Spleen (tissue), 11 donors: ENCODE results near the gene SMCHD1. TPM values are rescaled to one million over a fixed set of nuclear protein-coding genes. Genes with fewer than 3 reads are reported as not detected.

ENCODE experiments used
- DNase-seq: peaks from one replicate; pipeline ENCODE4 v3.0.0-alpha.2; 2020
- H3K27ac ChIP-seq, 8 donors: fragments of 200-600 bp; sonication (generic) in 7 of 8; 1 replicate in 4 of 8; 2 replicates in 4 of 8; pipeline versions ENCODE4 v1.5.0 to v1.8.0; 2016 to 2021; ENCODE audit warnings: inconsistent platforms in 4 of 8, mild to moderate bottlenecking in 4 of 8, moderate library complexity in 1 of 8
- H3K27me3 ChIP-seq, 7 donors: fragments of 200-600 bp; sonication (generic) in 6 of 7; replicated peaks in 1 of 7; 1 replicate in 4 of 7; 2 replicates in 3 of 7; pipeline versions ENCODE4 v1.5.0 to v1.8.0; 2016 to 2021; ENCODE audit warnings: inconsistent platforms in 3 of 7, mild to moderate bottlenecking in 1 of 7
- H3K36me3 ChIP-seq, 6 donors: fragments of 200-600 bp; sonication (generic) in 5 of 6; 1 replicate in 4 of 6; 2 replicates in 2 of 6; pipeline versions ENCODE4 v1.5.0 to v1.8.0; 2016 to 2021; ENCODE audit warnings: inconsistent platforms in 2 of 6
- H3K4me1 ChIP-seq, 6 donors: fragments of 200-600 bp; sonication (generic) in 5 of 6; 1 replicate in 3 of 6; 2 replicates in 3 of 6; pipeline versions ENCODE4 v1.5.0 to v1.8.0; 2016 to 2021; ENCODE audit warnings: inconsistent platforms in 3 of 6
- H3K4me3 ChIP-seq, 8 donors: fragments of 200-600 bp; sonication (generic) in 7 of 8; 1 replicate in 4 of 8; 2 replicates in 4 of 8; pipeline versions ENCODE4 v1.5.0 to v1.8.0; 2016 to 2021; ENCODE audit warnings: inconsistent platforms in 4 of 8, mild to moderate bottlenecking in 4 of 8, moderate library complexity in 2 of 8
- H3K9me3 ChIP-seq, 8 donors: fragments of 200-600 bp; sonication (generic) in 7 of 8; 1 replicate in 4 of 8; 2 replicates in 4 of 8; pipeline versions ENCODE4 v1.5.0 to v1.8.0; 2016 to 2021; ENCODE audit warnings: inconsistent platforms in 4 of 8
- POLR2A ChIP-seq, 3 donors: fragments of 450-650 bp; IDR thresholded peaks; one replicate each; pipeline ENCODE4 v1.5.1; 2017; ENCODE audit warnings: antibody characterized with exemption in 3 of 3, mild to moderate bottlenecking in 1 of 3
- POLR2AphosphoS5 ChIP-seq, 3 donors: sonication (generic); formaldehyde crosslinking; IDR thresholded peaks; one replicate each; pipeline ENCODE4 v1.5.1; 2017; ENCODE audit warnings: antibody characterized with exemption in 3 of 3
- WGBS, 5 donors: extraction: QIAGEN DNeasy Blood & Tissue Kit in 3 of 5; methylation state at CpG; one replicate each; pipeline versions ENCODE4 v1.1.5 to v1.1.7; 2013 to 2018; 5-methylcytosine and 5-hydroxymethylcytosine counted together
- intact Hi-C: fragments of 100-400 bp; cut with DNase I; formaldehyde crosslinking; loops from one replicate; pipeline ENCODE4 v1.15.0; 2023; ENCODE audit warnings: low total_unique reads
- polyA plus RNA-seq, 3 donors: library from polyadenylated mRNA; stranded (reverse); fragments of 200-250 nt; gene quantifications; one replicate each; pipeline ENCODE4 v1.2.1, GENCODE V29; 2013
- total RNA-seq, 7 donors: library from RNA; depleted of rRNA in 3 of 7; stranded (reverse); fragments of >200 nt in 3 of 7; fragmentation: NEBNext Ultra II Directional in 4 of 7; extraction: Animal tissue kit (Norgen Biotek cat#: 25700) in 4 of 7; gene quantifications; one replicate each; pipeline versions ENCODE4 v1.1.0 to v1.2.1, GENCODE V29; 2016 to 2021
- TF ChIP-seq, protein P1 (sequence below), 11 experiments: fragments of 200-600 bp in 7 of 11; fragments of 450-650 bp in 4 of 11; sonication (generic) in 4 of 11; IDR thresholded peaks in 8 of 11; conservative IDR thresholded peaks in 3 of 11; 1 replicate in 7 of 11; 2 replicates in 4 of 11; pipeline versions ENCODE4 v1.4.0 to v1.8.0; 2016 to 2021; ENCODE audit warnings: antibody characterized with exemption in 11 of 11, inconsistent platforms in 4 of 11, mild to moderate bottlenecking in 1 of 11
- donor health status: healthy with polysubstance abuse.
- donor health status: DM: no; HTN: no; CAD: no; lungs with moderate emphysema.
- donor health status: DM: no; HTN: no; CAD: no.
- donor health status: Bipolar disorder and iron deficiency.
- donor health status: healthy.
- donor health status: DM: no; HTN: no; CAD: no.
- donor health status: DM: yes; HTN: yes; CAD: no.

The SMCHD1 gene
- total and polyA plus RNA-seq, 10 donors = 14.7 to 361 (median 148) TPM

- no peak for TF ChIP-seq POLR2A (IDR thresholded peaks at IDR 0.05)
- TF ChIP-seq, protein P1, sequence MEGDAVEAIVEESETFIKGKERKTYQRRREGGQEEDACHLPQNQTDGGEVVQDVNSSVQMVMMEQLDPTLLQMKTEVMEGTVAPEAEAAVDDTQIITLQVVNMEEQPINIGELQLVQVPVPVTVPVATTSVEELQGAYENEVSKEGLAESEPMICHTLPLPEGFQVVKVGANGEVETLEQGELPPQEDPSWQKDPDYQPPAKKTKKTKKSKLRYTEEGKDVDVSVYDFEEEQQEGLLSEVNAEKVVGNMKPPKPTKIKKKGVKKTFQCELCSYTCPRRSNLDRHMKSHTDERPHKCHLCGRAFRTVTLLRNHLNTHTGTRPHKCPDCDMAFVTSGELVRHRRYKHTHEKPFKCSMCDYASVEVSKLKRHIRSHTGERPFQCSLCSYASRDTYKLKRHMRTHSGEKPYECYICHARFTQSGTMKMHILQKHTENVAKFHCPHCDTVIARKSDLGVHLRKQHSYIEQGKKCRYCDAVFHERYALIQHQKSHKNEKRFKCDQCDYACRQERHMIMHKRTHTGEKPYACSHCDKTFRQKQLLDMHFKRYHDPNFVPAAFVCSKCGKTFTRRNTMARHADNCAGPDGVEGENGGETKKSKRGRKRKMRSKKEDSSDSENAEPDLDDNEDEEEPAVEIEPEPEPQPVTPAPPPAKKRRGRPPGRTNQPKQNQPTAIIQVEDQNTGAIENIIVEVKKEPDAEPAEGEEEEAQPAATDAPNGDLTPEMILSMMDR (IDR thresholded peaks at IDR 0.05 in 8 of 11, conservative IDR thresholded peaks at IDR 0.05 in 3 of 11) = no peak
- no peak for TF ChIP-seq POLR2AphosphoS5 (IDR thresholded peaks at IDR 0.05)
- H3K27me3 ChIP-seq = no peaks in the 10 kb centered on the region
- intact Hi-C loops = no loop called here
- H3K4me1 ChIP-seq = no peaks in the 10 kb centered on the region
- H3K36me3 ChIP-seq = peaks cover 1 to 100% (median 79%) of the 10 kb centered on the region in 6 donors
- H3K9me3 ChIP-seq = no peaks in the 10 kb centered on the region
- H3K27ac ChIP-seq = no peak overlapping the region
- no peak overlapping the region for H3K4me3 ChIP-seq
- DNase-seq = no peak
Measured at GRCh38 chr18:2746274-2746673, 90.7 kb downstream of the SMCHD1 start.

- Histone ChIP-seq H3K27me3 (no peaks in the 10 kb centered on the region), H3K36me3 (peaks cover 3 to 100% (median 58%) of the 10 kb centered on the region in 6 donors), H3K27ac (no peak overlapping the region), H3K4me1 (peaks cover 0 to 7% (median 0%) of the 10 kb centered on the region in 6 donors), H3K9me3 (no peaks in the 10 kb centered on the region), H3K4me3 (no peak overlapping the region)
- no peak for DNase-seq
- WGBS, 5 donors = 85 to 100% (median 89%) methylated on average over 1 of the region's 1 CpG
- intact Hi-C loops = no loop called here
- TF ChIP-seq POLR2A (IDR thresholded peaks at IDR 0.05) (no peak), POLR2AphosphoS5 (IDR thresholded peaks at IDR 0.05) (no peak)
- TF ChIP-seq, protein P1 (IDR thresholded peaks at IDR 0.05 in 8 of 11, conservative IDR thresholded peaks at IDR 0.05 in 3 of 11) = no peak
Measured at GRCh38 chr18:2758309-2758708, 102.8 kb downstream of the SMCHD1 start.

DNA sequence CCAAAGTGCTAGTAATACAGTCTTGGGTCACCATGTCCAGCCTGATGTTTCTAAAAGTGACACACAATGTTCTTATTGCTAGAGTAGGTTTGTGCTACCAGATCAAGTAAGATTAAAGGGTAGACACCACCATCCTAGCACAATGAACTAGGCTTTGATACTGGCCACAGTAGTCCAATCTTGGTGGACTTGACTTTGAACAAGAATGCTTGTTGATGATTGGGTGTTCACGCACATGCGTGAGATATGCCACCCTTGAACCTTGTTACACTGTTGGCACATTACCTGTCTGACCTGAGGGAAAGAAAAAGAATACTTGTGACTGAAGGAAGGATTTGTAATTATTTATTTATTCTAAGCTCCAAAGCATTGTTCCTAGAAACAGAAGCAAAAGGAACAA is 119.1 kb downstream of the SMCHD1 start:
- Histone ChIP-seq H3K9me3 (no peaks in the 10 kb centered on the region), H3K4me3 (no peak overlapping the region), H3K27ac (no peak overlapping the region), H3K27me3 (no peaks in the 10 kb centered on the region), H3K4me1 (no peaks in the 10 kb centered on the region), H3K36me3 (peaks cover 3 to 100% (median 90%) of the 10 kb centered on the region in 6 donors)
- 96 to 100% (median 100%) methylated on average over 2 of the region's 2 CpGs for WGBS, 5 donors
- intact Hi-C loops = no loop called here
- TF ChIP-seq POLR2AphosphoS5 (IDR thresholded peaks at IDR 0.05) = no peak
- no peak for TF ChIP-seq POLR2A (IDR thresholded peaks at IDR 0.05)
- TF ChIP-seq, protein P1 (IDR thresholded peaks at IDR 0.05 in 8 of 11, conservative IDR thresholded peaks at IDR 0.05 in 3 of 11) = no peak
- no peak for DNase-seq

GRCh38 chr18:2776601-2777000 is 121.1 kb downstream of the SMCHD1 start:
- H3K36me3 ChIP-seq = peaks cover 3 to 99% (median 87%) of the 10 kb centered on the region in 6 donors

More at GRCh38 chr18:2776601-2777000, 121.1 kb downstream of the SMCHD1 start:
- H3K27me3 ChIP-seq = no peaks in the 10 kb centered on the region
- H3K4me3 ChIP-seq = no peak overlapping the region
- H3K27ac ChIP-seq = no peak overlapping the region
- TF ChIP-seq POLR2AphosphoS5 (IDR thresholded peaks at IDR 0.05) (no peak), POLR2A (IDR thresholded peaks at IDR 0.05) (no peak)
- TF ChIP-seq, protein P1 (IDR thresholded peaks at IDR 0.05 in 8 of 11, conservative IDR thresholded peaks at IDR 0.05 in 3 of 11) = no peak
- no peak for DNase-seq
- intact Hi-C loops = no loop called here
- no peaks in the 10 kb centered on the region for H3K4me1 ChIP-seq
- 61 to 78% (median 65%) methylated on average over 3 of the region's 3 CpGs for WGBS, 5 donors
- no peaks in the 10 kb centered on the region for H3K9me3 ChIP-seq
